ENCODE measurements around the gene NME3. TPM values are rescaled to one million over a fixed set of nuclear protein-coding genes. Genes with fewer than 3 reads are reported as not detected.

The NME3 gene
- total and polyA plus RNA-seq, 2 of the 13 experiments (the other 11 are each of a cell fraction or from before 2014, with no cell fraction given), result 10.4 to 15.9 TPM

DNA sequence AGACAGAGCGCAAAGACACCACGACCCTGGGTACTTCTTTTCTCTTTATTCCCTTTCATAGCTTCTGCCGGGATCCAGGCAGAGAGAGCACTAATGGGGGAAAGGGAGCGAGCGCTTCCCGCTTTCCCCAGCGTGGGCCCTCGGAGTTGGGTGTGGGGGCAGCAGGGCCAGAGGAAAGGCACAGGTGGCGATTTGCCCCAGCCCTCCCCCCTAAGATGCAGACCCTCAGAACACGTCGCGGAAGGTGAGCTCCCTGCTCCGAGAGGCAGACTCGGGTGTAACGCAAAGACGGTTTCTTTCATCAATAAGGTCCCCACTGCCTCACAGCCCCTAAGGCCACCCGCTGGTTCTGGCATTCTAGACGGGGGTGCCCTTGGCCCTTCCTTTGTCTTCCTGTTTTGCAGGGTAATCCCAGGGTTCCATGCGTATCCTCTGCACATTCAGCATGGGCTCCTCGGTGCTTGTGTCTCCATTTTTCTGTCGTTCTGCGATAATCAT is 570 bp upstream of the NME3 start (continued):
- TF ChIP-seq HNRNPK (IDR thresholded peaks at IDR 0.05; ENCODE audit: low read depth, low read length, poor library complexity, severe bottlenecking) (no peak), POLR2G (IDR thresholded peaks at IDR 0.05; ENCODE audit: low read depth, low read length) (peak; percentile 25; the same call in 1 of the 2 replicates), HOXA3 (CRISPR knock-in tag; IDR thresholded peaks at IDR 0.05) (no peak), NFIB (CRISPR knock-in tag; IDR thresholded peaks at IDR 0.05; ENCODE audit: borderline replicate concordance) (no peak), RNF2 (conservative IDR thresholded peaks at IDR 0.05; ENCODE audit: low read depth) (0 out of 2 replicates have a peak, but pooled peaks have one; percentile 34), ZNF563 (CRISPR knock-in tag; IDR thresholded peaks at IDR 0.05) (peak; percentile 8; the same call in 1 of the 2 replicates), KDM2A (CRISPR knock-in tag; IDR thresholded peaks at IDR 0.05; ENCODE audit: borderline replicate concordance, low read depth) (0 out of 2 replicates have a peak, but pooled peaks have one; percentile 12), ZNF282 (IDR thresholded peaks at IDR 0.05; ENCODE audit: partially characterized antibody) (no peak), ZNF44 (CRISPR knock-in tag; IDR thresholded peaks at IDR 0.05) (0 out of 2 replicates have a peak, but pooled peaks have one; percentile 38), SAP130 (CRISPR knock-in tag; IDR thresholded peaks at IDR 0.05; ENCODE audit: low read depth) (0 out of 2 replicates have a peak, but pooled peaks have one; percentile 13), LRRFIP1 (CRISPR knock-in tag; conservative IDR thresholded peaks at IDR 0.05) (no peak), ZNF460 (CRISPR knock-in tag; IDR thresholded peaks at IDR 0.05; ENCODE audit: borderline replicate concordance) (no peak), GABPA (IDR thresholded peaks at IDR 0.05; ENCODE audit: low read depth, low read length) (no peak), GABPA (CRISPR knock-in tag; IDR thresholded peaks at IDR 0.05; ENCODE audit: low read depth) (peak; percentile 32; the same call in 1 of the 2 replicates), ERF (CRISPR knock-in tag; IDR thresholded peaks at IDR 0.05) (no peak), SRSF1 (optimal IDR thresholded peaks at IDR 0.05; ENCODE audit: low read depth, low read length) (peak; percentile 47), PITX1 (CRISPR knock-in tag; IDR thresholded peaks at IDR 0.05) (no peak; the same call in 1 of the 2 replicates), CHD2 (IDR thresholded peaks at IDR 0.05; ENCODE audit: low read depth, low read length) (no peak), ONECUT2 (CRISPR knock-in tag; IDR thresholded peaks at IDR 0.05) (no peak), HNF1B (CRISPR knock-in tag; IDR thresholded peaks at IDR 0.05) (0 out of 2 replicates have a peak, but pooled peaks have one; percentile 21), ZNF713 (CRISPR knock-in tag; IDR thresholded peaks at IDR 0.05) (no peak), ATF1 (CRISPR knock-in tag; IDR thresholded peaks at IDR 0.05) (no peak), ZFP82 (CRISPR knock-in tag; IDR thresholded peaks at IDR 0.05; ENCODE audit: borderline replicate concordance) (no peak)

Measured in HepG2 (cell line).